ENCODE measurements around the gene APOL3. TPM values are rescaled to one million over a fixed set of nuclear protein-coding genes. Genes with fewer than 3 reads are reported as not detected.
"Not testable (repeated sequence)": the region's sequence is repeated elsewhere in the genome, so short reads cannot be mapped to it uniquely, and the experiment has no call there.

Gene APOL3
- total and polyA plus RNA-seq, 2 of the 13 experiments (the other 11 are each of a cell fraction or from before 2014, with no cell fraction given), result 3.8 to 5.4 TPM

DNA sequence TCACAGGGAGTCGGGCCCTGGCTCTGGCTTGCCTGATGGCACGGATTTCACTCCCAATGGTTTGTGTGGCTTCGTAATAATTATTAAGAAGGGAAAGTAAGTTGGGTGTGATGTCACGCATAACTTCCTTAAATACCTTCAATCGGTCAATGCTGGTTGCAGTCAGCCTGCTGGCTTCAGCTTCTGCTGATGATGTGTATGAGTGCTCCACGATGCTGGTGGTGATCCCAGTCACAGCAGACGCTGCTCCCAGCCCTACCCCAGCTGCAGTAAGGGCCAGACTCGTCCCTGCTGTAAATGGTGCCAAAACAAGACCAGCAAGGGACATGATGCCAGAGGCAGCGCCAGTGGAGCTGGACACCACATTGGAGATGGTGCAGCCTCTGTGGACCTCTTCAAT lies 19.1 kb downstream of the APOL3 start:
- Histone ChIP-seq H3K4me1 (ENCODE audit: insufficient read depth, low read length) (peaks cover 16% of the 10 kb centered on the region), H3K9me3 (ENCODE audit: low read length) (no peaks in the 10 kb centered on the region), H3K9ac (ENCODE audit: insufficient read depth, low read depth, low read length) (no peak overlapping the region), H4K20me1 (ENCODE audit: insufficient read depth, low read length) (no peaks in the 10 kb centered on the region), H3K27me3 (ENCODE audit: control insufficient read depth in 1 of 2, insufficient read depth in 2 of 2, low read length in 2 of 2) (peaks cover 0 to 3% of the 10 kb centered on the region in 2 experiments; a peak in 1 of 5 replicates), H3K79me2 (ENCODE audit: insufficient read depth, low read length) (no peaks in the 10 kb centered on the region), H3K27ac (ENCODE audit: extremely low read length, insufficient read depth, low read length) (no peak overlapping the region), H2AFZ (ENCODE audit: low read length) (no peak overlapping the region), H3K4me3 (replicated peaks in 1 of 3; ENCODE audit: insufficient read depth in 1 of 3, low read depth in 2 of 3, low read length in 3 of 3) (no peak overlapping the region), H3K4me2 (ENCODE audit: low read depth, low read length) (no peak overlapping the region), H3K36me3 (replicated peaks in 1 of 2; ENCODE audit: control insufficient read depth in 1 of 2, insufficient read depth in 2 of 2, low read length in 2 of 2) (no peaks in the 10 kb centered on the region)
- TF ChIP-seq ZNF569 (CRISPR knock-in tag; IDR thresholded peaks at IDR 0.05; ENCODE audit: borderline replicate concordance) (no peak), ZNF253 (CRISPR knock-in tag; IDR thresholded peaks at IDR 0.05; ENCODE audit: borderline replicate concordance) (no peak), SRSF1 (optimal IDR thresholded peaks at IDR 0.05; ENCODE audit: low read depth, low read length) (no peak), ZNF124 (CRISPR knock-in tag; IDR thresholded peaks at IDR 0.05) (no peak), ZNF577 (CRISPR knock-in tag; IDR thresholded peaks at IDR 0.05; ENCODE audit: borderline replicate concordance, low read depth) (no peak), NKX3-1 (CRISPR knock-in tag; IDR thresholded peaks at IDR 0.05) (no peak), MLLT10 (CRISPR knock-in tag; IDR thresholded peaks at IDR 0.05) (no peak), ZNF570 (CRISPR knock-in tag; IDR thresholded peaks at IDR 0.05; ENCODE audit: borderline replicate concordance) (no peak), HMG20B (CRISPR knock-in tag; conservative IDR thresholded peaks at IDR 0.05) (no peak)
- TF ChIP-seq, protein P1, sequence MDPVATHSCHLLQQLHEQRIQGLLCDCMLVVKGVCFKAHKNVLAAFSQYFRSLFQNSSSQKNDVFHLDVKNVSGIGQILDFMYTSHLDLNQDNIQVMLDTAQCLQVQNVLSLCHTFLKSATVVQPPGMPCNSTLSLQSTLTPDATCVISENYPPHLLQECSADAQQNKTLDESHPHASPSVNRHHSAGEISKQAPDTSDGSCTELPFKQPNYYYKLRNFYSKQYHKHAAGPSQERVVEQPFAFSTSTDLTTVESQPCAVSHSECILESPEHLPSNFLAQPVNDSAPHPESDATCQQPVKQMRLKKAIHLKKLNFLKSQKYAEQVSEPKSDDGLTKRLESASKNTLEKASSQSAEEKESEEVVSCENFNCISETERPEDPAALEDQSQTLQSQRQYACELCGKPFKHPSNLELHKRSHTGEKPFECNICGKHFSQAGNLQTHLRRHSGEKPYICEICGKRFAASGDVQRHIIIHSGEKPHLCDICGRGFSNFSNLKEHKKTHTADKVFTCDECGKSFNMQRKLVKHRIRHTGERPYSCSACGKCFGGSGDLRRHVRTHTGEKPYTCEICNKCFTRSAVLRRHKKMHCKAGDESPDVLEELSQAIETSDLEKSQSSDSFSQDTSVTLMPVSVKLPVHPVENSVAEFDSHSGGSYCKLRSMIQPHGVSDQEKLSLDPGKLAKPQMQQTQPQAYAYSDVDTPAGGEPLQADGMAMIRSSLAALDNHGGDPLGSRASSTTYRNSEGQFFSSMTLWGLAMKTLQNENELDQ (CRISPR knock-in tag; IDR thresholded peaks at IDR 0.05; ENCODE audit: borderline replicate concordance), result no peak
- TF ChIP-seq, protein P2, sequence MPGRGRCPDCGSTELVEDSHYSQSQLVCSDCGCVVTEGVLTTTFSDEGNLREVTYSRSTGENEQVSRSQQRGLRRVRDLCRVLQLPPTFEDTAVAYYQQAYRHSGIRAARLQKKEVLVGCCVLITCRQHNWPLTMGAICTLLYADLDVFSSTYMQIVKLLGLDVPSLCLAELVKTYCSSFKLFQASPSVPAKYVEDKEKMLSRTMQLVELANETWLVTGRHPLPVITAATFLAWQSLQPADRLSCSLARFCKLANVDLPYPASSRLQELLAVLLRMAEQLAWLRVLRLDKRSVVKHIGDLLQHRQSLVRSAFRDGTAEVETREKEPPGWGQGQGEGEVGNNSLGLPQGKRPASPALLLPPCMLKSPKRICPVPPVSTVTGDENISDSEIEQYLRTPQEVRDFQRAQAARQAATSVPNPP (CRISPR knock-in tag; IDR thresholded peaks at IDR 0.05), result no peak
- WGBS (ENCODE audit: low lambda C conversion rate), result 56% methylated on average over 8 of the region's 9 CpGs
- intact Hi-C loops (cut with micrococcal nuclease; ENCODE audit: unreplicated experiment), result no loop called here
- DNase-seq (ENCODE audit: low spot score) (no peak), FAIRE-seq (no peak), ATAC-seq (no peak)
- in situ Hi-C loops (cut with HindIII; ENCODE audit: extremely low pct_ligation_motif_present, low pct_unique_long_range_greater_than_20kb), result loop anchor here (5.0 to 10.0 kb wide), 2 partner anchors 41 to 83 kb away; no protein-coding TSS in a partner anchor
- ChIA-PET POLR2A (no interaction called here), CTCF (ENCODE audit: low intra/inter-chr PET ratio, low total read pairs) (no interaction called here)
- no TSS peak for BruUV-seq (replicated peaks)

DNA sequence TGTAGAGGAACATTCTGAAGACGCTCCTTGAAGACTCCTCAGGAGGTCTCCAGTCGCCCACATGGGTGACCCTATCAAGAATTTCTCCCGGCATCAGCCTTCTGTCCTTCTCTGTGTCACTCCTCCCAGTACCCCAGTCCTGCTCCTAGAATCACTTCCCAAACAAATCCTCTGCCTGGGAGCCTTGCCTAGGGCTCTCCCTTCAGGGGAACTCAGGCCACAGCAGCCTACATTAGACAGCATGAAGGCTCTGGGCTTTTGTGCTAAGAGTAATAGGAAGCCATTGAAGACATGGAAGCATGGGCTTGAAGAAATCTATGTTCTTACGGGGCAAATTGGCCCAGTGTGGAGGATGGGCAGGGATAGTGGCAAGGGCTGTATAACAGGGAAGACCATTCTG lies 21.8 kb downstream of the APOL3 start:
- BruUV-seq (replicated peaks); CTCF ChIA-PET (ENCODE audit: low intra/inter-chr PET ratio, low total read pairs); H3K36me3 ChIP-seq (replicated peaks in 1 of 2; ENCODE audit: control insufficient read depth in 1 of 2, insufficient read depth in 2 of 2, low read length in 2 of 2); H3K27me3 ChIP-seq (ENCODE audit: control insufficient read depth in 1 of 2, insufficient read depth in 2 of 2, low read length in 2 of 2); intact Hi-C loops (cut with micrococcal nuclease; ENCODE audit: unreplicated experiment); H3K9ac ChIP-seq (ENCODE audit: insufficient read depth, low read depth, low read length); H3K4me3 ChIP-seq (replicated peaks in 1 of 3; ENCODE audit: insufficient read depth in 1 of 3, low read depth in 2 of 3, low read length in 3 of 3); H3K79me2 ChIP-seq (ENCODE audit: insufficient read depth, low read length); H3K27ac ChIP-seq (ENCODE audit: extremely low read length, insufficient read depth, low read length); in situ Hi-C loops (cut with HindIII; ENCODE audit: extremely low pct_ligation_motif_present, low pct_unique_long_range_greater_than_20kb); H4K20me1 ChIP-seq (ENCODE audit: insufficient read depth, low read length); POLR2A ChIA-PET; H3K9me3 ChIP-seq (ENCODE audit: low read length); H3K4me2 ChIP-seq (ENCODE audit: low read depth, low read length); DNase-seq (ENCODE audit: low spot score); H2AFZ ChIP-seq (ENCODE audit: low read length): not testable (repeated sequence)
- WGBS (ENCODE audit: low lambda C conversion rate), result 33% methylated on average over 1 of the region's 4 CpGs
- ATAC-seq (peak; percentile 63), FAIRE-seq (peak; percentile 63)
- H3K4me1 ChIP-seq (ENCODE audit: insufficient read depth, low read length), result peaks cover 28% of the 10 kb centered on the region

Data from HepG2 (cell line).